Middle frontal gyrus (tissue), 1 donor: ENCODE measurements around the gene CFAP77.

ENCODE experiments used
- DNase-seq: peaks from one replicate; pipeline ENCODE4 v3.0.0-alpha.2; 2015; ENCODE audit warnings: low spot score; ENCODE audit errors: extremely low spot score

Gene CFAP77

GRCh38 chr9:132487980-132488535 lies 78.0 kb downstream of the CFAP77 start:
- DNase-seq = no peak

GRCh38 chr9:132488626-132489025 lies 78.6 kb downstream of the CFAP77 start:
- no peak for DNase-seq

- DNase-seq = no peak
Measured at GRCh38 chr9:132489536-132489935, 79.5 kb downstream of the CFAP77 start.

GRCh38 chr9:132494857-132495256 lies 84.8 kb downstream of the CFAP77 start:
- no peak for DNase-seq

GRCh38 chr9:132497731-132498130 lies 87.7 kb downstream of the CFAP77 start:
- no peak for DNase-seq

- no peak for DNase-seq
Measured at GRCh38 chr9:132498531-132499210, 88.7 kb downstream of the CFAP77 start.

GRCh38 chr9:132499251-132499650 lies 89.2 kb downstream of the CFAP77 start:
- DNase-seq = no peak

- no peak for DNase-seq
Measured at GRCh38 chr9:132500193-132500592, 90.2 kb downstream of the CFAP77 start.

- DNase-seq = no peak
Measured at GRCh38 chr9:132502480-132502879, 92.5 kb downstream of the CFAP77 start.

- no peak for DNase-seq
Measured at GRCh38 chr9:132503116-132503515, 93.1 kb downstream of the CFAP77 start.

GRCh38 chr9:132504488-132504887 lies 94.5 kb downstream of the CFAP77 start:
- DNase-seq = no peak

- DNase-seq = no peak
Measured at GRCh38 chr9:132505991-132506655, 96.1 kb downstream of the CFAP77 start.

GRCh38 chr9:132506977-132507669 lies 97.1 kb downstream of the CFAP77 start:
- DNase-seq = no peak

- DNase-seq = peak; percentile 22
Measured at GRCh38 chr9:132507670-132508469, 97.9 kb downstream of the CFAP77 start.

- no peak for DNase-seq
Measured at GRCh38 chr9:132509928-132510874, 100.2 kb downstream of the CFAP77 start.

- no peak for DNase-seq
Measured at GRCh38 chr9:132511191-132511999, 101.4 kb downstream of the CFAP77 start.

GRCh38 chr9:132513416-132513815 lies 103.4 kb downstream of the CFAP77 start:
- DNase-seq = no peak

- no peak for DNase-seq
Measured at GRCh38 chr9:132514011-132514744, 104.2 kb downstream of the CFAP77 start.

- DNase-seq = no peak
Measured at GRCh38 chr9:132514821-132515220, 104.8 kb downstream of the CFAP77 start.
